RKO (cell line): Measurements from ENCODE around the gene KIF21B.
"Not testable (repeated sequence)": the region's sequence is repeated elsewhere in the genome, so short reads cannot be mapped to it uniquely, and the experiment has no call there.

ENCODE experiments used
- DNase-seq: peaks from one replicate; pipeline ENCODE4 v3.0.0-alpha.2; 2016; ENCODE audit warnings: low spot score

The KIF21B gene

GRCh38 chr1:200938955-200939354, 84.6 kb downstream of the KIF21B start:
- no peak for DNase-seq

DNA sequence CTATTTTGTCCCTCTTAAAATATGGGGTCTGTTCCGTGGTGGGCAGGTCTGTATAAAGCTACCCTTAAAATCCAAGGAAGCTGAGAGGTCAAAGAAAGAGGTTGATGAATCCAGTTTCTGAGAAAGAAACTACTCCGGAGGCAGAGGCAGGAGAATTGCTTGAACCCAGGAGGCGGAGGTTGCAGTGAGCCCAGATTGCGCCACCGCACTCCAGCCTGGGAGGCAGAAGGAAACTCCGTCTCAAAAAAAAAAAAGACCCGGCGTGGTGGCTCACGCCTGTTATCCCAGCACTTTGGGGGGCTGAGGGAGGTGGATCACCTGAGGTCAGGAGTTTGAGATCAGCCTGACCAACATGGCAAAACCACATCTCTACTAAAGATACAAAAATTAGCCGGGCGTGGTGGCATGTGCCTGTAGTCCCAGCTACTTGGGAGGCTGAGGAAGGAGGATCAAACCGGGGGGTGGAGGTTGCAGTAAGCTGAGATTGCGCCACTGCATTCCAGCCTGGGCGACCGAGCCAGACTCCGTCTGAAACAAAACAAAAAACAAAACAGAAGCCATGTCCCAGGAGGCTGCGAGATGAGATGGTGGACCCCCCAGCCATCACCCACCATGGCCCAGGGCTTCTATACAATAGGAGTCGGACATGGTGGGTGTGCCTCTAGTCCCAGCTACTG, 88.1 kb downstream of the KIF21B start:
- not testable (repeated sequence) for DNase-seq

GRCh38 chr1:200934676-200935245, 88.8 kb downstream of the KIF21B start:
- DNase-seq = no peak

DNA sequence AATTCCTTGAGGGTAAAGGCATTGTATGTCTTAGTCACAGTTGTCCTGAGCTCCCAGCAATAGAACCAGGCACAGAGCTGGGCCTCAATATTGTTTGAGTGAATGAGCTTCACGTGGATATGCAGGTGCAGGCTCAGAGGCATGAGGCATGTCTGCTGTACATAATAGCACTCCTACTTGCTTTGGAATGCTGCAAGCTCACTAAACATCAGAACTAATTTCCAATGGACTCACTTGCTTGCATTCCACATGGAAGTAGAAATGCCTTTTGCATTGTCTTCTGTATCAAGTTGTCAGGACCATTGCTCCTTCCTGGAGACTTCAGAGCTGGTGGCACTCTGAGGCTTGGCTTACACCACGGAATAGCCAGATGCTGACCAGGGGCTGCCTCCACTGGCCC, 91.7 kb downstream of the KIF21B start:
- DNase-seq = no peak

- not testable (repeated sequence) for DNase-seq
These were observed 93.2 kb downstream of the KIF21B start for GRCh38 chr1:200930285-200930684.

DNA sequence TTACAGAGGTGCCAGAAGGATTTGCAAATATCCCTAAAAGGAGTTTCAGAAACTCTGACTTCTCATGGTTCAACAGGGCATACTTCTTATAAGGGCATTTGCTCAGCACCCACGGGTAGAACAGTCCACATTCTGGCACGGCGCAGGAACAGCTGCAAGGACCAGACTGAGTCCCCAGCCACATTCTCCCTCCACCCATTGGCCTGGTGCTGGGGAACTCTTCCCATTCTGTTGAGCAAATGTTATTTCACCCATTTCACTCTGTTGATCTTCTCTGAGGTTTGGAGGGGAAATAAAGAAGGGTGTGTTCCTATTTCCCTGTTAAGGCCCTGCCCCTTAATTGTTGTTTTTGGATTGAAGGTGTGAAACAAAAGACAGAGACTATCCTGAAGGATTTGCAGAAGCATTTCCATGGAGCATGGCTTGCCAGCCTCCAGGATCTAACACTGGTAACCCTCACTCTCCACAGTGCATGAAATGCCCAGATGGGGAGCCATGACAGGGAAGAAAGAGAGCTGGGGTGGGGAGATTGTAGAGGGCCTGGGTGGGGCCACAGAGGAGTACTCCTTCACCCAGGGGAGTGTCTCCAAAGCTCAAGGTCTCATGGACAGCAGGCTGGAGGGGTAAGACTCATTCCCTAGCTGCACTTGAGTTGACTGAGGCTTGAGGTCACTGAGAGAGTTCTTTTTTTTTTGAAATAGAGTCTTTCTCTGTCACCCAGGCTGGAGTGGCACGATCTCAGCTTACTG, 93.8 kb downstream of the KIF21B start:
- no peak for DNase-seq

DNA sequence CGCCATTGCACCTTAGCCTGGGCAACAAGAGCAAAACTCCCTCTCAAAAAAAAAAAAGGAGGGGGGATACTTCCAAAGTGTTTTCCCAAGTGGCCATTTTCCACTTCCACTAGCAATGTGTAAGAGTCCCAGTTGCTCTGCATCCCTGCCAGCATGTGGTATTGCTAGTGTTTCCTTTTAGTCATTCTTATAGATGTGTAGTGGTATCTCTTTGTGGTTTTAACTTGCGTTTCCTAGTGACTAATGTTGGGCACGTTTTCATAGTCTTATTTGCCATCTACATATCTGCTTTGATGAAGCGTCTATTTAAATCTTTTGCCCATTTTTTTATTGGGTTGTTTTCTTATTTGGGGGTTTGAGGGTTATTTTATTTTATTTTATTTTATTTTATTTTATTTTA, 97.7 kb downstream of the KIF21B start:
- no peak for DNase-seq

DNA sequence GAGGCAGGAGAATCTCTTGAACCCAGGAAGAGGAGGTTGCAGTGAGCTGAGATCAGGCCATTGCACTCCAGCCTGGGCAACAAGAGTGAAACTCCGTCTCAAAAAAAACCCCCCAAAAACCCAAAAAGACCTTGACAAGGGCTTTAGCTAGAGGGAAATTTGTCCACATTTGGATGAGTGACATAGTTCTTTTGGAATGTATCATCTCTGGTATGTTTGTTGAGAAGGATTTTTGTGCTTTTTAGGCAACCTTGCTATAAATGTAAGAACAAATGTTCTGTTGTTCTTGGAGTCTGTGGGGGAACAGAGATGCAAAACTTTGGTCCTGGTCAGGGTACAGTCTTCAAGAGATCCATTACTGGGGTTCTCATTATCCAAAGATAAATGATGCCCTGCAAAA, 99.9 kb downstream of the KIF21B start:
- DNase-seq = no peak

- DNase-seq = no peak
These were observed 101.1 kb downstream of the KIF21B start for GRCh38 chr1:200922406-200922805.

DNA sequence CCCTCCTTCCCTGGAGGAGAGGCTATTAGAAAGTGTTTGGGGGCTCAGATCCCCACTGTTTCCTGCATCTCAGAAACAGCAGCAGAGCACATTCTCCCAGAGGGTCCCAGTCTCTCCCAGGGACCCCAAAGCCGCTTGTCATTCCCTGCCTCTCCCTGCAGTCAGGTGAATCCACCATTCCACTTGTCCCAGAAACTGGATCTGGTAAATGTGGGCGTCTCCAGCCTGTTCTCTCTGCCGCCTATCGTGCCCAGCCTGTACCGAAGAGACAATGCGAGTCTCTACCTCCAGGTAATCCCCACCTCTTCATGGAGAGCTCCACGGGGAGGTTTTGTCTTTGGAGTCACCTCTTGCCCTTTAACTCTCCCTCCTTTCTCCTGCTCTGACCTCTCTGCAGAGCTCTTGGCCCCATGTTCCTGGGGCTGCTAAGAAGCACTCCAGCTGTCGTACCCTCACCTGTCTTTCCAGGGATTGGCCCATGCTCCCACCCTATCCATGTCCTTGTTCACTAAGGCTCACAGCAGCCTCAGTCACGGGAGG, 101.9 kb downstream of the KIF21B start:
- no peak for DNase-seq
